Measurements from ENCODE around the gene TMEM95. TPM values are rescaled to one million over a fixed set of nuclear protein-coding genes. Genes with fewer than 3 reads are reported as not detected.
A peak's percentile ranks its signal among the peaks of the same experiment; 100 is the strongest.

The TMEM95 gene
- total RNA-seq, 1 donor from 2014 or later: not detected

DNA sequence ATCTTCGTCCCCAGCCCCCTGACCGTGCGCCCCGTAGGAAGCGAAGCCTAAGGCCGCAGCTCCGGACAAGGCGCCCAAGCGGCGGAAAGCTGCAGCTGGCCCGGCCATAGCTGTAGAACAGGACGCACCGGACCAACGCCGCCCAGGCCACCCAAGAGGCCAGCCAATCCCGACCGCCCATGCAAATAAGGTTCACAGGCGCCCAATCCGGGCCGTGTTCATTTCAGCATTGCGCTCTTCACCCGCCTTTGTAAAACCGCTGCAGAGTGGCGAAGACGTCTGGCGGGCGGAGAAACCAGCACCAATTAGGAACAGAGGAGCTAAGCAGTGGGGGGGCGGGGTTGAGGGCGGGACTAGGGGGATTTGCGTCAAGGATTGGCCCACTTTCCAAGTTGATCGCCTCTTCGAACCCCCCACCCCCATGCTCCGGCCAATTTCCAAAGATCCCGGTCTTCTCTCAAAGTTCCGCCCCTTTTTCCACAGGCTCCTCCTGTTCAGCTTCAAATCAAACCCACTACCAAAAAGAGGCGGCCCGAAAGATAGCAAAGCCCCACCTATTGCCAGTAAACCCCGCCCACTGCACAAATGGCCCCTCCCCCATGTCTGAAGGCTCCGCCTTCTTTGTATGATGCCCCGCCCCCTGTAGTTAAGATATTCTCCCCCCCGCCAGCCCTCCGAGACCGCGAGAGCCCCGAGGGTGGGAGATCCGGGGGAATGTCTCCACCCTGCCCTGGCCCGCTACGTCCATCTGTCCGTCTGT is 49.2 kb downstream of the TMEM95 start, which contains the start of gene TMEM256:
Gene TMEM256 (minus strand): TSS at position 121 of the 760 bp plus-strand sequence. CDS start 13 bp downstream, at position 108.
- DNase-seq (ENCODE audit: low spot score): peak; percentile 98

DNA sequence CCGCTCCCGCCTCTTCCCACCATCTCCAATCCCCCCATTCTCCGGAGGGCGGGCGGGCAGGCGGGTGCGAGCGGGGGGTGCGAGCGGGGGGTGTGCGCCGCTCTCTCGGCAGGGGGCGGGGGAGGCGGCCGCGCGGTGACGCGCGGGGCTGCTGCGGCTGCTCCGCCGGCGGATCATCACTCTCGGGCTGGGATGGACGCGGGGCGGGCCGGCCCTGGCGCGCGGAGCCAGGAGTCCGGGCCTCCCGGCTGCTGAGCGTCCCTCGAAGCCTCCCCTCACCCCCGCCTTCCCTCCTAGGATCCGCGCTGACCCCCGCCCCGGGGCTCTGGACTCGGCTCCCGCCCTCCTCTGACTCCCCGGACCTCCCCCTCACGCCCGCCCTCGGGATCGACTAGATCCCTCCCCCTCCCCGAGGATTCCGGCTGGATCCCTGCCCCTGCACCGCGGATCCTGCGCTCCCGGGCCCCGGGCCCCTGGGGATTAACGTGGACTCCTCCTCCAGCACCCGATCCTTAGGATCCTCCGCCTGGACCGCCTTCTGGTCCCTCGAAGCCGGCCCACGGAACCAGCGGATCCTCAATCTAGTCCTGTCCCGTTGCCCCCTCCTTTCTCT is 49.9 kb downstream of the TMEM95 start:
- DNase-seq (ENCODE audit: low spot score): peak; percentile 66

DNA sequence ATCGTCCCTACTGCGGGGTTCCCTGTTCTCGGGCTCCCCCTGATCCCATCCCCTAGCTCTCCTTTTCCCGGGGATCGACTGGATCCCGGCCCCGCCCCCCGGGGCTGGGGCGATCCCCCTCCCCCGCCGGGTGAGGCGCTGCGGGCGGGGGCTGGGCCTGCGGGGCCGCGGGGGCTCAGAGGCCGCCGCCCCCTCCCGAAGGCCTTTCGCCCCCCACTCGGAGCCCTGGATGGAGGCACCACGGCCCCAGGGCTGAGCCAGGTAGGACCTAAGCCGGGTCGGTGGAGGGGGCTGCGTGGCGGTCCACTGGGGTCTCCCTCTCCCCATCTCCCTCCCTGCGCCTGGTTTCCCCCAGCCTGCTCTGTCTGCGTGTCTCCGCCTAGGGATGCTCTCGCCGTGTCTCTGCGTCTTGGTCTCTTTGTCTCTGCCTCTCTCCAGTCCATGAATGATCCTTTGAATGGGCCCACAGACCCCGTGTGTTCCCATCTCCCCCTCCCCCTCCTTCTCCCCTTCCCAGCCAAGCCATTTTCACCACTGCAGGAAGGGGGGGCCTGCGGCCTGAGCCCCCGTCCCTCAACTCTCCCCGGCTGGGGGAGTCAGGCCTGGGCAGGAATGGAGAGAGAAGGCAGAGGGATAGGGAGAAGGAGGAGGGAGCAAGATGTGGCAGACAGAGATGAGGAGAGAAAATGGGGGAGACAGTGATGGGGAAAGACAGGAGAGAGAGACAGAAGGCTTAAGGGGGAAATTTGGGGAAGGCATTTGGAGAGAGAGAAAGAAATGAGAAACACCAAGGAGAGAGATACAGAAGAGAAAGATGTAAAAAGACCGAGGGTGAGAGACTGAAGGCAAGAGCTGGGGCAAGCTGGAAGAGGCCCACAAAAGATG is 50.6 kb downstream of the TMEM95 start:
- DNase-seq (ENCODE audit: low spot score): no peak

DNA sequence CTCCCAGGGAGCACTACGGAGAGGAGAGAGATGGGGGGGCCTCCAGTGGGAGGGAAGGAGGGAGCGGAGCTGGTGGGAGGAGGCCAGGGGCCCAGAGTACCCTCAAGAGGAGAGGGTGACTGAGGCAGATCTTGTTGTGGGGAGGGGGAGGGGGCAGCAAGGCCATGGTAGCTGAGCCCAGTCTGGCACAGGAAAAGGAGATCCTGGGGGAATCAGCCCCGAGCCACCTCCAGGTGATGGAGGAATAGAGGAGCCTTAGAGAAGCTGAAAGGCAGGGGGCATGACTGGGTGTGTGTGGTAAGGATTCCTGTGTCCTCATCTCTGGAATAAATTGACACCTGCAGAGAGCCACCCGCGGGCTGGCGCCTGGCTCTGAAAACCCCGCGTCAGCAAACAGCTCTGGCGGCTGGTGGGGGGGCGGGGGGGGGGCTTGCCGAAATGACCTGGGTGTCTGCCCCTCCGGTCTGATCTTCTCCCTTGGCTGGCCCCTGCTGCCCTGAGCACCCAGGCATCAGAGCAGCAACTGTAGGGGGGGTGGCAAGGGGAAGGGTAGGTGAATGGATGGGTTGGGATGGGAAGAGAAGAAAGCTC is 51.4 kb downstream of the TMEM95 start:
- DNase-seq (ENCODE audit: low spot score): no peak

Other genes with a start within 250 kb of the TMEM95 start
- gene ASGR2, start 240.3 kb upstream of the TMEM95 start, total RNA-seq: not detected
- gene ASGR1, start 175.8 kb upstream of the TMEM95 start, total RNA-seq: 2.6 TPM
- 26.8 TPM for gene DLG4, start 135.3 kb upstream of the TMEM95 start, total RNA-seq
- gene ACADVL, start 135.2 kb upstream of the TMEM95 start, total RNA-seq: 855 TPM
- gene DVL2, start 120.6 kb upstream of the TMEM95 start, total RNA-seq: 38.4 TPM
- gene PHF23, start 115.7 kb upstream of the TMEM95 start, total RNA-seq: 37.6 TPM
- 453 TPM for gene GABARAP, start 112.7 kb upstream of the TMEM95 start, total RNA-seq
- 116 TPM for gene CTDNEP1, start 103.4 kb upstream of the TMEM95 start, total RNA-seq
- 46.3 TPM for gene ELP5, start 102.9 kb upstream of the TMEM95 start, total RNA-seq
- 157 TPM for gene CLDN7, start 92.7 kb upstream of the TMEM95 start, total RNA-seq
- gene SLC2A4, start 73.4 kb upstream of the TMEM95 start, total RNA-seq: 11.2 TPM
- gene YBX2, start 60.5 kb upstream of the TMEM95 start, total RNA-seq: not detected
- gene EIF5A, start 47.5 kb upstream of the TMEM95 start, total RNA-seq: 425 TPM
- gene GPS2, start 39.8 kb upstream of the TMEM95 start, total RNA-seq: 67.6 TPM
- 49.6 TPM for gene NEURL4, start 25.8 kb upstream of the TMEM95 start, total RNA-seq
- 12.7 TPM for gene ACAP1, start 18.6 kb upstream of the TMEM95 start, total RNA-seq
- 11.5 TPM for gene KCTD11, start 3.0 kb upstream of the TMEM95 start, total RNA-seq
- 12.3 TPM for gene TNK1, start 25.9 kb downstream of the TMEM95 start, total RNA-seq
- 43.0 TPM for gene PLSCR3, start 39.4 kb downstream of the TMEM95 start, total RNA-seq
- 115 TPM for gene TMEM256, start 48.9 kb downstream of the TMEM95 start, total RNA-seq
- gene NLGN2, start 52.7 kb downstream of the TMEM95 start, total RNA-seq: 22.3 TPM
- not detected for gene SPEM1, start 65.2 kb downstream of the TMEM95 start, total RNA-seq
- not detected for gene SPEM2, start 70.5 kb downstream of the TMEM95 start, total RNA-seq
- gene SPEM3, start 73.7 kb downstream of the TMEM95 start, total RNA-seq: not detected
- gene TMEM102, start 80.3 kb downstream of the TMEM95 start, total RNA-seq: 8.1 TPM
- 3.5 TPM for gene FGF11, start 84.4 kb downstream of the TMEM95 start, total RNA-seq
- gene CHRNB1, start 89.9 kb downstream of the TMEM95 start, total RNA-seq: 6.8 TPM
- gene ZBTB4, start 124.5 kb downstream of the TMEM95 start, total RNA-seq: 65.5 TPM
- not detected for gene SLC35G6, start 126.3 kb downstream of the TMEM95 start, total RNA-seq
- 151 TPM for gene POLR2A, start 129.2 kb downstream of the TMEM95 start, total RNA-seq
- gene TNFSF12, start 193.9 kb downstream of the TMEM95 start, total RNA-seq: 30.6 TPM
- gene TNFSF13, start 203.6 kb downstream of the TMEM95 start, total RNA-seq: 23.0 TPM
- 43.9 TPM for gene SENP3, start 206.8 kb downstream of the TMEM95 start, total RNA-seq
- gene CD68, start 224.5 kb downstream of the TMEM95 start, total RNA-seq: 61.0 TPM
- 68.1 TPM for gene MPDU1, start 228.7 kb downstream of the TMEM95 start, total RNA-seq
- gene SOX15, start 234.9 kb downstream of the TMEM95 start, total RNA-seq: 8.0 TPM